HepG2 (cell line): Measurements from ENCODE around the gene ZC3H7B. TPM values are rescaled to one million over a fixed set of nuclear protein-coding genes. Genes with fewer than 3 reads are reported as not detected.

Source experiments
- ATAC-seq: fragments of 200-7000 bp; cut with Tn5 transposase; 3 replicates; pipeline ENCODE4 v1.9.1; 2020; ENCODE audit warnings: mild to moderate bottlenecking, moderate library complexity
- BruUV-seq: library from RNA; stranded (reverse); fragments of 400-500 nt; replicated peaks from 2 replicates; lab custom pipeline; 2021; lab: Mats Ljungman, UMichigan
- CTCF ChIA-PET: fragments of 300-600 bp; formaldehyde crosslinking; extraction: SDS; loops from one replicate; lab custom pipeline; 2021; ENCODE audit warnings: low total read pairs, inconsistent platforms, low intra/inter-chr PET ratio; lab: Yijun Ruan, JAX
- POLR2A ChIA-PET: fragments of 350-600 bp; sonication (Branson Sonifier 250); formaldehyde crosslinking; loops from one replicate; lab custom pipeline; 2020; ENCODE audit warnings: antibody characterized with exemption, inconsistent platforms; lab: Yijun Ruan, JAX
- DNase-seq: peaks from one replicate; pipeline ENCODE4 v3.0.0-alpha.2; 2015; ENCODE audit warnings: low spot score
- FAIRE-seq: peaks from 3 replicates; lab custom pipeline; 2011; peaks lifted over from hg19 to GRCh38; lab: Jason Lieb, UNC
- H2AFZ ChIP-seq: one replicate; pipeline ENCODE4 v1.6.1; 2011; ENCODE audit warnings: low read length, inconsistent platforms
- H3K27ac ChIP-seq: fragments of 300-600 bp; 3 replicates; pipeline ENCODE4 v1.8.0; 2011; ENCODE audit warnings: mixed run types, mild to moderate bottlenecking, mixed read lengths, low read length, inconsistent platforms; ENCODE audit not compliant: insufficient read depth; ENCODE audit errors: extremely low read length
- H3K27me3 ChIP-seq, 2 experiments: fragments of 200-600 bp in 1 of 2; 2 replicates in 1 of 2; 3 replicates in 1 of 2; pipeline versions ENCODE4 v1.6.0 to v1.8.0; 2011; ENCODE audit warnings: low read length in 2 of 2, mild to moderate bottlenecking in 2 of 2, moderate library complexity in 2 of 2, inconsistent platforms in 1 of 2; ENCODE audit not compliant: insufficient read depth in 2 of 2, control insufficient read depth in 1 of 2
- H3K36me3 ChIP-seq, 2 experiments: fragments of 200-600 bp in 1 of 2; replicated peaks in 1 of 2; 2 replicates in 1 of 2; 3 replicates in 1 of 2; pipeline versions ENCODE4 v1.5.1 to v1.8.0; 2011; ENCODE audit warnings: low read length in 2 of 2, inconsistent platforms in 1 of 2; ENCODE audit not compliant: insufficient read depth in 2 of 2, control insufficient read depth in 1 of 2
- H3K4me1 ChIP-seq: 2 replicates; pipeline ENCODE4 v1.5.1; 2012; ENCODE audit warnings: low read length, inconsistent platforms; ENCODE audit not compliant: insufficient read depth
- H3K4me2 ChIP-seq: 2 replicates; pipeline ENCODE4 v1.6.0; 2011; ENCODE audit warnings: low read depth, low read length, inconsistent platforms
- H3K4me3 ChIP-seq, 3 experiments: fragments of 200-600 bp in 1 of 3; sonication (generic), shearing (Covaris generic) in 1 of 3; replicated peaks in 1 of 3; 2 replicates each; pipeline ENCODE4 v1.5.1; 2011 to 2016; ENCODE audit warnings: low read length in 3 of 3, inconsistent platforms in 2 of 3, low read depth in 2 of 3, mild to moderate bottlenecking in 2 of 3, control low read depth in 1 of 3, mixed read lengths in 1 of 3; ENCODE audit not compliant: insufficient read depth in 1 of 3
- H3K79me2 ChIP-seq: one replicate; pipeline ENCODE4 v1.6.1; 2011; ENCODE audit warnings: low read length, inconsistent platforms; ENCODE audit not compliant: insufficient read depth
- H3K9ac ChIP-seq: 2 replicates; pipeline ENCODE4 v1.6.0; 2011; ENCODE audit warnings: mild to moderate bottlenecking, low read depth, low read length, inconsistent platforms; ENCODE audit not compliant: insufficient read depth
- H3K9me3 ChIP-seq: 2 replicates; pipeline ENCODE4 v1.5.1; 2012; ENCODE audit warnings: mild to moderate bottlenecking, low read length
- H4K20me1 ChIP-seq: 2 replicates; pipeline ENCODE4 v1.6.0; 2011; ENCODE audit warnings: inconsistent platforms, mild to moderate bottlenecking, low read length, moderate library complexity; ENCODE audit not compliant: insufficient read depth
- BHLHE40 ChIP-seq: IDR thresholded peaks from 2 replicates; pipeline ENCODE4 v1.6.1; 2011; ENCODE audit warnings: low read length, improper control_type of control experiment
- GZF1 ChIP-seq: sonication (generic); formaldehyde crosslinking; IDR thresholded peaks from 2 replicates; pipeline ENCODE4 v1.5.1; 2020; ENCODE audit warnings: mild to moderate bottlenecking, missing genetic modification reagents
- NCOA1 ChIP-seq: sonication (generic); formaldehyde crosslinking; IDR thresholded peaks from 2 replicates; pipeline ENCODE4 v1.9.0; 2021; ENCODE audit warnings: missing genetic modification reagents
- ZBTB38 ChIP-seq: sonication (generic); formaldehyde crosslinking; IDR thresholded peaks from 2 replicates; pipeline ENCODE4 v1.5.1; 2020; ENCODE audit warnings: mild to moderate bottlenecking, missing genetic modification reagents
- ZFP36L1 ChIP-seq: sonication (generic); formaldehyde crosslinking; IDR thresholded peaks from 2 replicates; pipeline ENCODE4 v1.8.0; 2022; ENCODE audit warnings: mild to moderate bottlenecking, missing genetic modification reagents, moderate library complexity
- ZNF496 ChIP-seq: sonication (generic); formaldehyde crosslinking; IDR thresholded peaks from 2 replicates; pipeline ENCODE4 v1.8.1; 2023; ENCODE audit warnings: mild to moderate bottlenecking, moderate library complexity, missing genetic modification reagents; ENCODE audit not compliant: insufficient replicate concordance
- ZNF607 ChIP-seq: sonication (generic); formaldehyde crosslinking; IDR thresholded peaks from 2 replicates; pipeline ENCODE4 v1.5.1; 2020; ENCODE audit warnings: missing genetic modification reagents, mild to moderate bottlenecking, borderline replicate concordance
- ZSCAN29 ChIP-seq: sonication (generic); formaldehyde crosslinking; conservative IDR thresholded peaks from 2 replicates; pipeline ENCODE4 v1.4.0; 2020; ENCODE audit warnings: mild to moderate bottlenecking, missing genetic modification reagents
- WGBS: methylation state at CpG from one replicate; pipeline ENCODE4 v1.1.6; 2017; ENCODE audit warnings: low lambda C conversion rate; 5-methylcytosine and 5-hydroxymethylcytosine counted together
- in situ Hi-C: cut with HindIII; loops from 2 replicates; pipeline ENCODE4 v1.10.0; 2017; ENCODE audit warnings: low pct_unique_long_range_greater_than_20kb; ENCODE audit not compliant: extremely low pct_ligation_motif_present
- intact Hi-C: fragments of 100-400 bp; cut with micrococcal nuclease; formaldehyde crosslinking; loops from one replicate; pipeline ENCODE4 v1.10.0; 2022; ENCODE audit not compliant: unreplicated experiment
- polyA plus RNA-seq, 8 experiments: library from polyadenylated mRNA; depleted of rRNA in 3 of 8; stranded (reverse) in 7 of 8; unstranded in 1 of 8; fragments of >200 nt; fragmentation: Illumina TruSeq in 4 of 8; extraction: Trizol in 4 of 8; gene quantifications; 2 replicates each; pipeline versions ENCODE4 v1.2.1 to v1.2.3, GENCODE V29; 2011 to 2016; ENCODE audit warnings: low read depth in 4 of 8, missing spikeins in 1 of 8, mixed read lengths in 1 of 8; ENCODE audit not compliant: insufficient read depth in 1 of 8
- total RNA-seq, 5 experiments: library from RNA; depleted of rRNA; stranded (reverse); fragments of >200 nt; fragmentation: Illumina TruSeq; extraction: Trizol; gene quantifications; 2 replicates each; pipeline ENCODE4 v1.2.3, GENCODE V29; 2016; ENCODE audit warnings: low read depth in 1 of 5
- TF ChIP-seq, protein P1 (sequence below): sonication (generic); formaldehyde crosslinking; IDR thresholded peaks from 2 replicates; pipeline ENCODE4 v1.4.0; 2020; ENCODE audit warnings: missing genetic modification reagents
- TF ChIP-seq, protein P2 (sequence below): IDR thresholded peaks from 2 replicates; pipeline ENCODE4 v1.6.1; 2012; ENCODE audit warnings: inconsistent platforms
- TF ChIP-seq, protein P3 (sequence below), 2 experiments: fragments of 450-650 bp in 1 of 2; sonication (generic) in 1 of 2; formaldehyde crosslinking in 1 of 2; IDR thresholded peaks; 2 replicates each; pipeline versions ENCODE4 v1.6.1 to v1.8.0; 2016 to 2022; ENCODE audit warnings: antibody characterized with exemption in 1 of 2, mild to moderate bottlenecking in 1 of 2, missing genetic modification reagents in 1 of 2

The ZC3H7B gene
- total and polyA plus RNA-seq, 2 of the 13 experiments (the other 11 are each of a cell fraction or from before 2014, with no cell fraction given), result 26.4 to 37.2 TPM

DNA sequence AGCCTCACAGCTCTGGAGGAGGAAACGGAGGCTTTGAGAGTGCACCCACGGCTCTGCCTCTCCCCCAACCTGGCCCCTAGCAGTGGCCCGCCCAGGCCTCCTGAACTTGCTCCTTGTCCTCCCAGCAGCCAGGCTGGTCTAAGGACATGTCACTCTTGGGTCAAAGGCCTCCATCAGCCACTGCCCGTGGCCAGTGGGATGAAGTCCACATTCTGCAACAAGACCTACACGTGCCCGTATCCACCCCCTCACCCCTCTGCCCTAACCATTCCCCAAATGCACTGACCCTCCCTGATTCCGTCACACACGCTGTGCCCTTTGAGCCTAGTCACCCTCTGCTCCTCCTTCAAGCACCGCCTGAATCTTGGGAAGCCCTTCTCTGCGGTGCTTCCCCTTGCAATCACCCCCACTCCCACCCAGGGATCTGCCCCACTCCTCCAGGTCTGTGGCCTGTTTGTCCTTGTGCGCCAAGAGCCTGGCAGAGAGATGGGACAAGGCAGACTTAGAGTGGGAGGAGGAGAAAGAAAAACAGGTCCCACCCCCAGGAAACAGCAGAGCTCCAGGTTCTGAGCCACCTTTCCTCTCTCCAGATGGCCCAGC lies 43.0 kb downstream of the ZC3H7B start:
- 62% methylated on average over 7 of the region's 11 CpGs for WGBS
- Histone ChIP-seq H3K79me2 (no peaks in the 10 kb centered on the region), H4K20me1 (no peaks in the 10 kb centered on the region), H3K36me3 (peaks cover 49 to 80% of the 10 kb centered on the region in 2 experiments), H3K9me3 (no peaks in the 10 kb centered on the region), H2AFZ (no peak overlapping the region), H3K4me3 (no peak overlapping the region), H3K4me2 (no peak overlapping the region), H3K27me3 (no peaks in the 10 kb centered on the region), H3K27ac (peak overlapping the region; percentile 38), H3K4me1 (peaks cover 14% of the 10 kb centered on the region), H3K9ac (no peak overlapping the region)
- intact Hi-C loops, result no loop called here
- BruUV-seq, result no TSS peak
- ChIA-PET POLR2A (interaction anchor here (0.8 to 1.9 kb wide), 2 partner anchors 37 to 58 kb away, joined by 3 to 8 read pairs; partner anchors contain the start of genes RANGAP1 and TEF), CTCF (no interaction called here)
- in situ Hi-C loops, result no loop called here
- ATAC-seq (peak; percentile 20), FAIRE-seq (no peak), DNase-seq (no peak)
- TF ChIP-seq GZF1, result no peak
- TF ChIP-seq, protein P1, sequence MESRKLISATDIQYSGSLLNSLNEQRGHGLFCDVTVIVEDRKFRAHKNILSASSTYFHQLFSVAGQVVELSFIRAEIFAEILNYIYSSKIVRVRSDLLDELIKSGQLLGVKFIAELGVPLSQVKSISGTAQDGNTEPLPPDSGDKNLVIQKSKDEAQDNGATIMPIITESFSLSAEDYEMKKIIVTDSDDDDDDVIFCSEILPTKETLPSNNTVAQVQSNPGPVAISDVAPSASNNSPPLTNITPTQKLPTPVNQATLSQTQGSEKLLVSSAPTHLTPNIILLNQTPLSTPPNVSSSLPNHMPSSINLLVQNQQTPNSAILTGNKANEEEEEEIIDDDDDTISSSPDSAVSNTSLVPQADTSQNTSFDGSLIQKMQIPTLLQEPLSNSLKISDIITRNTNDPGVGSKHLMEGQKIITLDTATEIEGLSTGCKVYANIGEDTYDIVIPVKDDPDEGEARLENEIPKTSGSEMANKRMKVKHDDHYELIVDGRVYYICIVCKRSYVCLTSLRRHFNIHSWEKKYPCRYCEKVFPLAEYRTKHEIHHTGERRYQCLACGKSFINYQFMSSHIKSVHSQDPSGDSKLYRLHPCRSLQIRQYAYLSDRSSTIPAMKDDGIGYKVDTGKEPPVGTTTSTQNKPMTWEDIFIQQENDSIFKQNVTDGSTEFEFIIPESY, result 0 out of 2 replicates have a peak, but pooled peaks have one; percentile 15
- TF ChIP-seq, protein P2, sequence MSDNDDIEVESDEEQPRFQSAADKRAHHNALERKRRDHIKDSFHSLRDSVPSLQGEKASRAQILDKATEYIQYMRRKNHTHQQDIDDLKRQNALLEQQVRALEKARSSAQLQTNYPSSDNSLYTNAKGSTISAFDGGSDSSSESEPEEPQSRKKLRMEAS, result 0 out of 2 replicates have a peak, but pooled peaks have one; percentile 14
- TF ChIP-seq ZNF496 (CRISPR knock-in tag), result no peak
- TF ChIP-seq ZNF607 (CRISPR knock-in tag), result no peak
- TF ChIP-seq BHLHE40, result 0 out of 2 replicates have a peak, but pooled peaks have one; percentile 44
- TF ChIP-seq, protein P3, sequence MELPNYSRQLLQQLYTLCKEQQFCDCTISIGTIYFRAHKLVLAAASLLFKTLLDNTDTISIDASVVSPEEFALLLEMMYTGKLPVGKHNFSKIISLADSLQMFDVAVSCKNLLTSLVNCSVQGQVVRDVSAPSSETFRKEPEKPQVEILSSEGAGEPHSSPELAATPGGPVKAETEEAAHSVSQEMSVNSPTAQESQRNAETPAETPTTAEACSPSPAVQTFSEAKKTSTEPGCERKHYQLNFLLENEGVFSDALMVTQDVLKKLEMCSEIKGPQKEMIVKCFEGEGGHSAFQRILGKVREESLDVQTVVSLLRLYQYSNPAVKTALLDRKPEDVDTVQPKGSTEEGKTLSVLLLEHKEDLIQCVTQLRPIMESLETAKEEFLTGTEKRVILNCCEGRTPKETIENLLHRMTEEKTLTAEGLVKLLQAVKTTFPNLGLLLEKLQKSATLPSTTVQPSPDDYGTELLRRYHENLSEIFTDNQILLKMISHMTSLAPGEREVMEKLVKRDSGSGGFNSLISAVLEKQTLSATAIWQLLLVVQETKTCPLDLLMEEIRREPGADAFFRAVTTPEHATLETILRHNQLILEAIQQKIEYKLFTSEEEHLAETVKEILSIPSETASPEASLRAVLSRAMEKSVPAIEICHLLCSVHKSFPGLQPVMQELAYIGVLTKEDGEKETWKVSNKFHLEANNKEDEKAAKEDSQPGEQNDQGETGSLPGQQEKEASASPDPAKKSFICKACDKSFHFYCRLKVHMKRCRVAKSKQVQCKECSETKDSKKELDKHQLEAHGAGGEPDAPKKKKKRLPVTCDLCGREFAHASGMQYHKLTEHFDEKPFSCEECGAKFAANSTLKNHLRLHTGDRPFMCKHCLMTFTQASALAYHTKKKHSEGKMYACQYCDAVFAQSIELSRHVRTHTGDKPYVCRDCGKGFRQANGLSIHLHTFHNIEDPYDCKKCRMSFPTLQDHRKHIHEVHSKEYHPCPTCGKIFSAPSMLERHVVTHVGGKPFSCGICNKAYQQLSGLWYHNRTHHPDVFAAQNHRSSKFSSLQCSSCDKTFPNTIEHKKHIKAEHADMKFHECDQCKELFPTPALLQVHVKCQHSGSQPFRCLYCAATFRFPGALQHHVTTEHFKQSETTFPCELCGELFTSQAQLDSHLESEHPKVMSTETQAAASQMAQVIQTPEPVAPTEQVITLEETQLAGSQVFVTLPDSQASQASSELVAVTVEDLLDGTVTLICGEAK (IDR thresholded peaks at IDR 0.05), result no peak
- TF ChIP-seq, protein P3 (CRISPR knock-in tag; IDR thresholded peaks at IDR 0.05), result no peak
- TF ChIP-seq NCOA1 (CRISPR knock-in tag), result no peak
- TF ChIP-seq ZFP36L1 (CRISPR knock-in tag), result no peak
- no peak for TF ChIP-seq ZSCAN29 (CRISPR knock-in tag)
- TF ChIP-seq ZBTB38, result peak; percentile 20; the same call in 1 of the 2 replicates
